ENCODE results near the gene VSIG2. TPM values are rescaled to one million over a fixed set of nuclear protein-coding genes. Genes with fewer than 3 reads are reported as not detected.

The VSIG2 gene
- total and polyA plus RNA-seq, 10 of the 15 experiments (the other 5 are each of a cell fraction or from before 2014, with no cell fraction given): 0.13 to 0.31 (median 0.15) TPM; not detected in 5

- in situ Hi-C loops (cut with MboI) (no loop called here), intact Hi-C loops (cut with micrococcal nuclease; ENCODE audit: unreplicated experiment) (loop anchor here (1.0 kb wide), 1 partner anchor 12 kb away; no protein-coding TSS in a partner anchor)
- Histone ChIP-seq H4K20me1 (ENCODE audit: control insufficient read depth, insufficient read depth) (no peaks in the 10 kb centered on the region), H3K9ac (ENCODE audit: control insufficient read depth, insufficient read depth, low read length) (peak overlapping the region; percentile 57; the same call in 1 of the 2 replicates), H3K36me3 (ENCODE audit: control insufficient read depth in 2 of 2, insufficient read depth in 2 of 2, low read length in 1 of 2) (no peaks in the 10 kb centered on the region; a peak in 1 of 4 replicates), H2AFZ (ENCODE audit: control insufficient read depth, low read depth, low read length) (peak overlapping the region; percentile 60), H3K27ac (ENCODE audit: control insufficient read depth, insufficient read depth) (peak overlapping the region; percentile 82; the same call in 1 of the 2 replicates), H3K9me3 (replicated peaks; ENCODE audit: control insufficient read depth, insufficient read depth, low read length) (no peaks in the 10 kb centered on the region), H3K27me3 (replicated peaks in 1 of 2; ENCODE audit: control insufficient read depth in 2 of 2, insufficient read depth in 2 of 2, low read length in 1 of 2) (no peaks in the 10 kb centered on the region), H3K4me3 (peak overlapping the region; percentile 83), H3K4me2 (ENCODE audit: control insufficient read depth, insufficient read depth) (peak overlapping the region; percentile 98), H3K4me1 (ENCODE audit: control insufficient read depth, insufficient read depth, low read length) (peaks cover 18% of the 10 kb centered on the region), H3K79me2 (ENCODE audit: control insufficient read depth, insufficient read depth, low read length) (peaks cover 46% of the 10 kb centered on the region)
- CTCF ChIA-PET: interaction anchor here (0.7 to 16.3 kb wide), 18 partner anchors 13 to 473 kb away, joined by 3 to 272 read pairs (median 4); partner anchors contain the start of genes CCDC15, MSANTD2, NRGN and SIAE
- DNase-seq (ENCODE audit: low read depth, low spot score): no peak
- no TSS peak for BruUV-seq (replicated peaks)
- RAD21 ChIA-PET (ENCODE audit: unreplicated experiment): interaction anchor here (0.8 to 2.5 kb wide), 8 partner anchors 12 to 89 kb away, joined by 3 to 15 read pairs (median 4); partner anchors contain the start of genes SIAE and SPA17
- SMC1A ChIA-PET (ENCODE audit: uncharacterized antibody, unreplicated experiment): interaction anchor here (0.6 to 8.8 kb wide), 9 partner anchors 12 to 569 kb away, joined by 3 to 93 read pairs (median 5); partner anchors contain the start of genes MSANTD2, SIAE and SPA17
- POLR2A ChIA-PET: interaction anchor here (0.7 to 1.5 kb wide), 6 partner anchors 12 to 41 kb away, joined by 3 to 5 read pairs (median 4); partner anchors contain the start of gene MSANTD2
- peak; percentile 54 for FAIRE-seq
- ATAC-seq: peak; percentile 75
- 21% methylated on average over 53 of the region's 53 CpGs for WGBS (ENCODE audit: insufficient coverage, insufficient replicate concordance, low lambda C conversion rate, missing lambda C conversion rate)
- TF ChIP-seq ATF3 (IDR thresholded peaks at IDR 0.05; ENCODE audit: borderline replicate concordance, extremely low read depth, low read depth, low read length): no peak
- TF ChIP-seq SMC3 (IDR thresholded peaks at IDR 0.05; ENCODE audit: borderline replicate concordance, low read length): peak; percentile 32; the same call in 1 of the 2 replicates
- peak; percentile 29; the same call in 1 of the 2 replicates for TF ChIP-seq CREB1 (IDR thresholded peaks at IDR 0.05; ENCODE audit: low read depth)
- TF ChIP-seq KDM1A (IDR thresholded peaks at IDR 0.05; ENCODE audit: borderline replicate concordance): no peak
- TF ChIP-seq TCF3 (IDR thresholded peaks at IDR 0.05; ENCODE audit: borderline replicate concordance, insufficient read depth, low read depth, low read length): 0 out of 2 replicates have a peak, but pooled peaks have one; percentile 43
- 0 out of 2 replicates have a peak, but pooled peaks have one; percentile 59 for TF ChIP-seq TCF12 (IDR thresholded peaks at IDR 0.05; ENCODE audit: low read depth, low read length)
- TF ChIP-seq MEF2B (IDR thresholded peaks at IDR 0.05; ENCODE audit: partially characterized antibody, poor library complexity, severe bottlenecking): peak; percentile 49
- TF ChIP-seq SUPT20H (IDR thresholded peaks at IDR 0.05; ENCODE audit: borderline replicate concordance, control insufficient read depth, low read depth, low read length): no peak
- 0 out of 2 replicates have a peak, but pooled peaks have one; percentile 28 for TF ChIP-seq POLR2A (IDR thresholded peaks at IDR 0.05; ENCODE audit: low read depth, low read length)
- TF ChIP-seq RB1 (IDR thresholded peaks at IDR 0.05; ENCODE audit: borderline replicate concordance): peak; percentile 74; the same call in 1 of the 2 replicates
- no peak for TF ChIP-seq SP1 (IDR thresholded peaks at IDR 0.05; ENCODE audit: low read depth, low read length)
- 0 out of 2 replicates have a peak, but pooled peaks have one; percentile 27 for TF ChIP-seq YY1 (IDR thresholded peaks at IDR 0.05; ENCODE audit: low read depth, low read length)
- peak; percentile 57 for TF ChIP-seq RAD21 (IDR thresholded peaks at IDR 0.05; ENCODE audit: insufficient read depth, low read depth, low read length)
- peak; percentile 64 for TF ChIP-seq EED (IDR thresholded peaks at IDR 0.05; ENCODE audit: low read depth)
- TF ChIP-seq IRF4 (IDR thresholded peaks at IDR 0.05; ENCODE audit: low read depth, low read length): no peak
- TF ChIP-seq GATAD2B (conservative IDR thresholded peaks at IDR 0.05; ENCODE audit: low read depth): peak; percentile 50; the same call in 1 of the 2 replicates
- peak; percentile 72 for TF ChIP-seq IKZF1 (conservative IDR thresholded peaks at IDR 0.05)
- no peak for TF ChIP-seq ZNF24 (IDR thresholded peaks at IDR 0.05)
- TF ChIP-seq SPI1 (IDR thresholded peaks at IDR 0.05; ENCODE audit: borderline replicate concordance, insufficient read depth, low read depth, low read length): peak; percentile 84
- TF ChIP-seq, protein P1, sequence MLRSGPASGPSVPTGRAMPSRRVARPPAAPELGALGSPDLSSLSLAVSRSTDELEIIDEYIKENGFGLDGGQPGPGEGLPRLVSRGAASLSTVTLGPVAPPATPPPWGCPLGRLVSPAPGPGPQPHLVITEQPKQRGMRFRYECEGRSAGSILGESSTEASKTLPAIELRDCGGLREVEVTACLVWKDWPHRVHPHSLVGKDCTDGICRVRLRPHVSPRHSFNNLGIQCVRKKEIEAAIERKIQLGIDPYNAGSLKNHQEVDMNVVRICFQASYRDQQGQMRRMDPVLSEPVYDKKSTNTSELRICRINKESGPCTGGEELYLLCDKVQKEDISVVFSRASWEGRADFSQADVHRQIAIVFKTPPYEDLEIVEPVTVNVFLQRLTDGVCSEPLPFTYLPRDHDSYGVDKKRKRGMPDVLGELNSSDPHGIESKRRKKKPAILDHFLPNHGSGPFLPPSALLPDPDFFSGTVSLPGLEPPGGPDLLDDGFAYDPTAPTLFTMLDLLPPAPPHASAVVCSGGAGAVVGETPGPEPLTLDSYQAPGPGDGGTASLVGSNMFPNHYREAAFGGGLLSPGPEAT (IDR thresholded peaks at IDR 0.05; ENCODE audit: low read depth): no peak; the same call in 1 of the 2 replicates
- TF ChIP-seq SREBF2 (IDR thresholded peaks at IDR 0.05; ENCODE audit: low read length): no peak
- peak; percentile 93 for TF ChIP-seq SMARCA5 (IDR thresholded peaks at IDR 0.05)
- peak; percentile 46 to 47; a peak in 2 of 4 replicates for TF ChIP-seq IKZF2 (IDR thresholded peaks at IDR 0.05)
Observed at GRCh38 chr11:124758355-124759265, 6.6 kb upstream of the VSIG2 start.
